Stimulated activated CD4-positive, alpha-beta T cell treated with anti-CD3 and anti-CD28 coated beads, Interleukin-4, amount 100 ng/mL, for 1 hour (primary cell): ENCODE results near the gene ATG3.
"Not testable (repeated sequence)": the region's sequence is repeated elsewhere in the genome, so short reads cannot be mapped to it uniquely, and the experiment has no call there.

Experiments used
- DNase-seq: peaks from one replicate; pipeline ENCODE4 v3.0.0-alpha.2; 2020

The ATG3 gene

GRCh38 chr3:112497897-112498548 is 63.7 kb downstream of the ATG3 start:
- DNase-seq = no peak

GRCh38 chr3:112496366-112497067 is 65.2 kb downstream of the ATG3 start:
- no peak for DNase-seq

- not testable (repeated sequence) for DNase-seq
Measured at GRCh38 chr3:112494448-112494767, 67.4 kb downstream of the ATG3 start.

- DNase-seq = no peak
Measured at GRCh38 chr3:112492124-112492523, 69.6 kb downstream of the ATG3 start.

GRCh38 chr3:112491373-112491772 is 70.4 kb downstream of the ATG3 start:
- no peak for DNase-seq

GRCh38 chr3:112489674-112490479 is 71.9 kb downstream of the ATG3 start:
- DNase-seq = no peak

- no peak for DNase-seq
Measured at GRCh38 chr3:112486811-112487505, 74.8 kb downstream of the ATG3 start.

GRCh38 chr3:112484352-112484751 is 77.4 kb downstream of the ATG3 start:
- DNase-seq = no peak

- no peak for DNase-seq
Measured at GRCh38 chr3:112482675-112483074, 79.1 kb downstream of the ATG3 start.
